HEK293 (cell line): ENCODE data around the gene ABHD17A.

Source experiments
- CTCF ChIP-seq: fragments of 450-650 bp; formaldehyde crosslinking; IDR thresholded peaks from 2 replicates; pipeline ENCODE4 v1.5.1; 2016; ENCODE audit warnings: missing biosample characterization, missing genetic modification characterization
- KLF16 ChIP-seq: fragments of 450-650 bp; formaldehyde crosslinking; IDR thresholded peaks from 2 replicates; pipeline ENCODE4 v1.5.1; 2017; ENCODE audit warnings: missing biosample characterization, missing genetic modification characterization
- REST ChIP-seq: fragments of 450-650 bp; formaldehyde crosslinking; IDR thresholded peaks from 2 replicates; pipeline ENCODE4 v1.5.1; 2016; ENCODE audit warnings: missing biosample characterization, missing genetic modification characterization
- SP2 ChIP-seq: fragments of 450-650 bp; formaldehyde crosslinking; IDR thresholded peaks from 2 replicates; pipeline ENCODE4 v1.5.1; 2016; ENCODE audit warnings: missing biosample characterization, missing genetic modification characterization
- YY1 ChIP-seq: fragments of 450-650 bp; formaldehyde crosslinking; IDR thresholded peaks from 2 replicates; pipeline ENCODE4 v1.5.1; 2018; ENCODE audit warnings: missing biosample characterization, missing genetic modification characterization
- ZBTB44 ChIP-seq: fragments of 450-650 bp; IDR thresholded peaks from 2 replicates; pipeline ENCODE4 v1.5.1; 2018; ENCODE audit warnings: missing biosample characterization, mild to moderate bottlenecking, missing genetic modification characterization
- ZBTB7A ChIP-seq: fragments of 450-650 bp; formaldehyde crosslinking; IDR thresholded peaks from 2 replicates; pipeline ENCODE4 v1.5.1; 2016; ENCODE audit warnings: low read depth, missing biosample characterization, missing genetic modification characterization
- ZNF138 ChIP-seq: fragments of 450-650 bp; formaldehyde crosslinking; IDR thresholded peaks from 2 replicates; pipeline ENCODE4 v1.5.1; 2016; ENCODE audit warnings: missing biosample characterization, missing genetic modification characterization, borderline replicate concordance
- ZNF274 ChIP-seq, 2 experiments: fragments of 200-500 bp in 1 of 2; fragments of 450-650 bp in 1 of 2; sonication (Bioruptor generic) in 1 of 2; formaldehyde crosslinking in 1 of 2; IDR thresholded peaks; 2 replicates each; pipeline versions ENCODE4 v1.5.1 to v1.6.1; 2014 to 2016; ENCODE audit warnings: borderline replicate concordance in 1 of 2, inconsistent platforms in 1 of 2, low read length in 1 of 2, missing biosample characterization in 1 of 2, missing genetic modification characterization in 1 of 2
- ZNF488 ChIP-seq: fragments of 450-650 bp; formaldehyde crosslinking; IDR thresholded peaks from 2 replicates; pipeline ENCODE4 v1.5.1; 2016; ENCODE audit warnings: missing biosample characterization, missing genetic modification characterization

- TF ChIP-seq YY1 (tag by site-specific recombination) (no peak), KLF16 (no peak), REST (tag by site-specific recombination) (no peak), CTCF (tag by site-specific recombination) (no peak), ZBTB44 (tag by site-specific recombination) (no peak), ZBTB7A (tag by site-specific recombination) (no peak), SP2 (tag by site-specific recombination) (0 out of 2 replicates have a peak, but pooled peaks have one; percentile 11), ZNF138 (tag by site-specific recombination) (no peak), ZNF488 (tag by site-specific recombination) (no peak), ZNF274 (IDR thresholded peaks at IDR 0.05; ENCODE audit: low read length) (no peak), ZNF274 (tag by site-specific recombination; IDR thresholded peaks at IDR 0.05; ENCODE audit: borderline replicate concordance) (no peak)
These were observed 51.8 kb downstream of the ABHD17A start for GRCh38 chr19:1833540-1833939.
